Testis (tissue), 2 donors: ENCODE data around the gene UPF3A.

Source experiments
- POLR2A ChIP-seq: fragments of 450-650 bp; IDR thresholded peaks from one replicate; pipeline ENCODE4 v1.6.1; 2017; ENCODE audit warnings: antibody characterized with exemption, mild to moderate bottlenecking, moderate library complexity
- TF ChIP-seq, protein P1 (sequence below), 3 experiments: fragments of 450-650 bp in 2 of 3; fragments of 200-600 bp in 1 of 3; sonication (generic) in 1 of 3; IDR thresholded peaks; one replicate each; pipeline ENCODE4 v1.5.1; 2016 to 2019; ENCODE audit warnings: antibody characterized with exemption in 3 of 3, mild to moderate bottlenecking in 2 of 3, moderate library complexity in 1 of 3

DNA sequence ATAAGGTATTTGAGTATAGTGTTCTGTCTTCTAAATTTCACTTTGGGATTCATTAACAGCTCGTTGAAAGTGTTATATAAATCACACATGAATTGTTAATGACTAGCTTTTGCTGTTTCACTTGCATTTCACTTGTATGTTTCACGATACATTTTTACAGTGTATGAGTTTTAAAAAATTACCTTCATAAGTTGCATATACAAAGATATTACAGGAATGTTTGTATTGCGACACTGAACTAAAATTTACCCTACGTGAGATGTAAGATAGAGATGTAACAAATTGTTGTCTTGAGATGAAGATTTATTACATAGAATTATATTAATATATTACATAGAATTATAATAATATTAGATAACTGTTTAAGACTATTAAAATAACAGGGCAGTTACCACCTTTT, 45.2 kb upstream of the UPF3A start:
- TF ChIP-seq, protein P1, sequence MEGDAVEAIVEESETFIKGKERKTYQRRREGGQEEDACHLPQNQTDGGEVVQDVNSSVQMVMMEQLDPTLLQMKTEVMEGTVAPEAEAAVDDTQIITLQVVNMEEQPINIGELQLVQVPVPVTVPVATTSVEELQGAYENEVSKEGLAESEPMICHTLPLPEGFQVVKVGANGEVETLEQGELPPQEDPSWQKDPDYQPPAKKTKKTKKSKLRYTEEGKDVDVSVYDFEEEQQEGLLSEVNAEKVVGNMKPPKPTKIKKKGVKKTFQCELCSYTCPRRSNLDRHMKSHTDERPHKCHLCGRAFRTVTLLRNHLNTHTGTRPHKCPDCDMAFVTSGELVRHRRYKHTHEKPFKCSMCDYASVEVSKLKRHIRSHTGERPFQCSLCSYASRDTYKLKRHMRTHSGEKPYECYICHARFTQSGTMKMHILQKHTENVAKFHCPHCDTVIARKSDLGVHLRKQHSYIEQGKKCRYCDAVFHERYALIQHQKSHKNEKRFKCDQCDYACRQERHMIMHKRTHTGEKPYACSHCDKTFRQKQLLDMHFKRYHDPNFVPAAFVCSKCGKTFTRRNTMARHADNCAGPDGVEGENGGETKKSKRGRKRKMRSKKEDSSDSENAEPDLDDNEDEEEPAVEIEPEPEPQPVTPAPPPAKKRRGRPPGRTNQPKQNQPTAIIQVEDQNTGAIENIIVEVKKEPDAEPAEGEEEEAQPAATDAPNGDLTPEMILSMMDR (IDR thresholded peaks at IDR 0.05): no peak
- TF ChIP-seq POLR2A: no peak
